ENCODE measurements around the gene MSANTD3. TPM values are rescaled to one million over a fixed set of nuclear protein-coding genes. Genes with fewer than 3 reads are reported as not detected.
"Not testable (repeated sequence)": the region's sequence is repeated elsewhere in the genome, so short reads cannot be mapped to it uniquely, and the experiment has no call there.

MSANTD3 gene
- total and polyA plus RNA-seq, 5 donors = 19.7 to 26.7 (median 20.6) TPM

DNA sequence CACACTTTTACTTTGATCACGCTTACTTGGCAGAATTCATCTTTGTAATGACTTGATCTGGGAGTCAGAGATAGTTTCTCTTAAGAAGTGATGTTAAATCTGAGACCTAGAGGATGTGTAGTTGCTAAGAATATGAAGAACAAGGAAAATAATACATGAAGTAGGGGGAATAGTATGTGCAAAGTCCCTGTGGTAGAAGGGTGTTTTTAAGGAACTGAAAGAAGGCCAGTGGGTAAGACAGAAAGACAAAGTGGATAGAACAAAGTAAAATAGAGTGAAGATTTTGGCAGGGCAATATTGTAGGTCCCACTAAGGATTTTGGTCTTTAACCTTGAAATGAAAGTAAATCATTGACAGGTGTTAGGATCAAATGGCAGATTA lies 17.8 kb upstream of the MSANTD3 start:
- no peaks in the 10 kb centered on the region for H3K9me3 ChIP-seq (ENCODE audit: control insufficient read depth, low read length)
- no peaks in the 10 kb centered on the region for H3K27me3 ChIP-seq (ENCODE audit: control insufficient read depth, insufficient read depth)
- no peaks in the 10 kb centered on the region for H3K4me1 ChIP-seq (ENCODE audit: control insufficient read depth, insufficient read depth, low read length)
- 94% methylated on average over 1 of the region's 1 CpG for WGBS
- intact Hi-C loops (cut with DNase I) = no loop called here
- no peak overlapping the region for H3K4me3 ChIP-seq (ENCODE audit: low read length)
- no peak overlapping the region for H3K27ac ChIP-seq (ENCODE audit: low read length)
- ATAC-seq = no peak
- no peak for DNase-seq

DNA sequence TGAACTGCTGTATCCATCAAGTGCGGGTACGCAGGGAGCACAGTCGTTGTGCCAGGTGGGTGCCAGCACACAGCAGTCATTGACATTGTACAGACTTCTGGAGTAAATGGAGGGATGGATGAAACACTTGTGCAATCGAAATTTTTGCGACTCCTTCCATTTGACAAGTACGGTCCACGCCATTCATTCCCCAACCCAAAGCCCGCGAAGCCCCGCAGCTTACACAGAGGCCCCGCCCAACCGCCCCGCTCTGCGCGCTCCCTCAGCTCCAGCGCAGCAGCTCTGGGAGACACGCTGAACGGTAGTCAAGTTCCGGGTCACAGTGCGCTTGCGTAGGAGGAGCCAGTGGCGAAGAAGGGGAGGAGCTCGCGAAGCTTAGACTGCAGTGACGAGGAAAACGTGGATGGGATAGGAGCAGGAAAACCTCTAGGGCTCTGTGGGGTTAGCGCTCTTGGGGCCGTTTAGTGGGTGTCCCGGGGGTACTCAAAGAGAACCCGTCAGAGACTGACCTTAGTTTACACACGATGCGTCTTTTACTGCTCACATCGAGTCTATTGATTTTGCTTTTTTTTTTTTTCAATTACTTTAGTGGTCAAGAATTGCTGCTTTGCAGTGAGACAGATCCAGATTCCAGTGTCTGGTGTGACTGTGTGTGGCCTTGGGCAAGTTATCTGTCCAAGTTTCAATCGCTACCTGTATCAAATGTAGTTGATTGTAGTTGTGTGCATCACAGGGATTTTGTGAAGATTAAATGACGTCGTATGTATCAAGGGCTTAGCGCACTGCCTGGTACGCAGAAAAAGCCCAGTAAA lies 15.3 kb upstream of the MSANTD3 start:
- no peaks in the 10 kb centered on the region for H3K4me1 ChIP-seq (ENCODE audit: control insufficient read depth, insufficient read depth, low read length)
- no peak overlapping the region for H3K27ac ChIP-seq (ENCODE audit: low read length)
- WGBS = 12% methylated on average over 38 of the region's 38 CpGs
- DNase-seq (peak; percentile 93 to 96 (median 94)), ATAC-seq (peak; percentile 99 to 100)
- H3K9me3 ChIP-seq (ENCODE audit: control insufficient read depth, low read length) = no peaks in the 10 kb centered on the region
- H3K4me3 ChIP-seq (ENCODE audit: low read length) = peak overlapping the region; percentile 44
- no peaks in the 10 kb centered on the region for H3K27me3 ChIP-seq (ENCODE audit: control insufficient read depth, insufficient read depth)
- intact Hi-C loops (cut with DNase I) = loop anchor here in 1 of 4 donors (10.0 kb wide), 1 partner anchor 57 kb away; the partner anchor contains the start of gene TEX10

DNA sequence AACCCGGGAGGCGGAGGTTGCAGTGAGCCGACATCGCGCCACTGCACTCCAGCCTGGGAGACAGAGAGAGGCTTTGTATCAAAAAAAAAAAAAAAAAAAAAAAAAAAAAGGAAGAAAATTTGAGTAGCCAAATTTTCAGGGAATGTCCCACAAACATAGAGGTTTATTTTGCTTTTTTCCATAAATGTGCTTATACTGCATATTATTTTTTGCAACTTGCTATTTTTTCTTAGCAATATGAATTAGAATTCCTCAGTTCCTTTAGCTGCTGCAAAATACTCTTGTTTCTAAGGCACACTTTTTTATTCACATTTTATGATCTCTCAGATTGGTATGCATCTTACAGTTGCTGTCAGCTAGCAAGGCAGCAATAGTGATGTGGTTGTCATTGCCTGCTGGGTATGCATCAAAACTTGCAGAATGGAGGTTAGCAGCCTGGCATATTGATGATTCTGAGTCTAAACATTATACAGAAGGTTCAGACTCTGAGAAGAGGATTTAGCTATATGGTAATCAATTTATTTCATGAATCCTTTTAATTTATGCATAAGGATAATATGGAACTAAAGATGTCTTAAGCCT lies 13.0 kb upstream of the MSANTD3 start:
- DNase-seq (no peak), ATAC-seq (no peak)
- Histone ChIP-seq H3K9me3 (ENCODE audit: control insufficient read depth, low read length) (no peaks in the 10 kb centered on the region), H3K4me3 (ENCODE audit: low read length) (no peak overlapping the region), H3K27ac (ENCODE audit: low read length) (no peak overlapping the region), H3K27me3 (ENCODE audit: control insufficient read depth, insufficient read depth) (no peaks in the 10 kb centered on the region), H3K4me1 (ENCODE audit: control insufficient read depth, insufficient read depth, low read length) (no peaks in the 10 kb centered on the region)
- WGBS = 87% methylated on average over 5 of the region's 5 CpGs
- intact Hi-C loops (cut with DNase I) = loop anchor here in 1 of 4 donors (10.0 kb wide), 1 partner anchor 59 kb away; the partner anchor contains the start of gene TEX10

DNA sequence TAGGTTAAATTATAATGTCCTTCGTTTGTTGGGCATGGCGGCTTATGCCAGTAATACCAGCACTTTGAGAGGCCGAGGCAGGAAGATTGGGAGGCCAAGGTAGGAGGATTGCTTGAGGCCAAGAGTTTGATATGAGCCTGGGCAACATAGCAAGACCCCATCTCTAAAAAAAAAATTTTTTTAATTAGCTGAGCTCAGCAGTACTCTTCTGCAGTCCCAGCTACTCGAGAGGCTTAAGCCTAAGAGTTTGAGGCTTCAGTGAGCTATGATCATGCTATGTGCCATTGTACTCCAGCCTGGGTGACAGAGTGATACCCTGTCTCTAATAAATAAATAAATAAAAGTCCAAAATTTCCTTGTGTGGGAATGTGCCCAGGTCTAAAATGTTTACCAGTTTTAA lies 9.1 kb upstream of the MSANTD3 start:
- H3K27me3 ChIP-seq (ENCODE audit: control insufficient read depth, insufficient read depth) = no peaks in the 10 kb centered on the region
- no peak for DNase-seq
- no peaks in the 10 kb centered on the region for H3K4me1 ChIP-seq (ENCODE audit: control insufficient read depth, insufficient read depth, low read length)
- intact Hi-C loops (cut with DNase I) = loop anchor here in 1 of 4 donors (10.0 kb wide), 1 partner anchor 63 kb away; the partner anchor contains the start of gene TEX10
- H3K4me3 ChIP-seq (ENCODE audit: low read length) = no peak overlapping the region
- H3K27ac ChIP-seq (ENCODE audit: low read length) = no peak overlapping the region
- 87% methylated on average over 4 of the region's 4 CpGs for WGBS
- no peak for ATAC-seq
- H3K9me3 ChIP-seq (ENCODE audit: control insufficient read depth, low read length) = no peaks in the 10 kb centered on the region

DNA sequence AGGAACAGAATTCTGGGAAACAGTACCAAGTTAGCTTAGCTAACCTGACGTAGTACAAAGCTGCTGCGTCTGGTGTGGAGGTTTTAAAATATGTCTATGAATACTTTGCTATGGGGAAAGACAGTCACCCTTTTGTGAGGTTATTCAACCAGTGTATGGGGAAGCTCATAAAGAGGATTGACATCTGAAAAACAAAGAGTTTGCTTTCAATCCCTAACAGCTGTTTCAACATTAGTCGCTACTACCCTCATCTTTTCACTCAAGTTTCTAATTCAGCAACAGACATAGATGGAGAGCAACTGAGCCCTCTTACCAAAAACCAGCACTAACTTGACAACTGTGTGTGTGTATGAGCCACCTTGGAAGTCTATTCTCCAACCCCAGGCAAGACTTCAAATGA lies 7.8 kb upstream of the MSANTD3 start:
- ATAC-seq (no peak), DNase-seq (no peak)
- Histone ChIP-seq H3K9me3 (ENCODE audit: control insufficient read depth, low read length) (no peaks in the 10 kb centered on the region), H3K4me3 (ENCODE audit: low read length) (no peak overlapping the region), H3K27me3 (ENCODE audit: control insufficient read depth, insufficient read depth) (no peaks in the 10 kb centered on the region), H3K27ac (ENCODE audit: low read length) (no peak overlapping the region), H3K4me1 (ENCODE audit: control insufficient read depth, insufficient read depth, low read length) (no peaks in the 10 kb centered on the region)
- WGBS = 83% methylated on average over 3 of the region's 3 CpGs
- intact Hi-C loops (cut with DNase I) = loop anchor here in 1 of 4 donors (10.0 kb wide), 1 partner anchor 64 kb away; the partner anchor contains the start of gene TEX10

DNA sequence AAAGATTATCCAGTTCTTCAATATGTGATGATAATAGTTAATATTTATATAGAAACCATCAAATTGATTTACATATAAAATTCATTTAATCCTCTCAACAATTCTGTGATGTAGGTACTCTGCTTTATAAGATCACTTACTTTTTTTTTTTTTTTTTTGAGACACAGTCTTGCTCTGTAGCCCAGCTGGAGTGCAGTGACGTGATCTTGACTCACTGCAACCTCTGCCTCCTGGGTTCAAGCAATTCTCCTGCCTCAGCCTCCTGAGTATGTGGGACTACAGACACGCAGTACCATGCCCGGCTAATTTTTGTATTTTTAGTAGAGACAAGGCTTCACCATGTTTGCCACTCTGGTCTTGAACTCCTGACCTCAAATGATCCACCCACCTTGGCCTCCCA lies 5.8 kb upstream of the MSANTD3 start:
- H3K27me3 ChIP-seq (ENCODE audit: control insufficient read depth, insufficient read depth); intact Hi-C loops (cut with DNase I); DNase-seq; ATAC-seq; H3K9me3 ChIP-seq (ENCODE audit: control insufficient read depth, low read length); H3K27ac ChIP-seq (ENCODE audit: low read length); H3K4me3 ChIP-seq (ENCODE audit: low read length); H3K4me1 ChIP-seq (ENCODE audit: control insufficient read depth, insufficient read depth, low read length): not testable (repeated sequence)
- 83% methylated on average over 3 of the region's 3 CpGs for WGBS

DNA sequence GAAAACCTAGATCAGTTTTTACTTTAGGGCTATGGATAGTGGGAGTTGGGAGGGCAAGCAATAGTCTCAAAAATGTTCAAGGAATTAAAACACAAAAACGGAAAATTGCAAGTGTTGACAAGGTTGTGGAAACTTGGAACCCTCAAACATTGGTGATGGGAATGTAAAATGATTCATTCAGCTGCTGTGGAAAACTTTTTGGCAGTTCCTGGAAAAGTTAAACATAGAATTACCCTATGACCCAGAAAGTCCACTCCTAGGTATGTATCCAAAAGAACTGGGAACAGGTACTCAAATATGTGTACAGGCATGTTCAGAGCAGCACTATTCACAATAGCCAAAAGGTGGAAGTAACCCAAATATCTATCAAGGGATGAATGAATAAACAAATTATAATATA lies 1.2 kb upstream of the MSANTD3 start:
- WGBS = 37% methylated on average over 1 of the region's 1 CpG
- no peaks in the 10 kb centered on the region for H3K27me3 ChIP-seq (ENCODE audit: control insufficient read depth, insufficient read depth)
- H3K9me3 ChIP-seq (ENCODE audit: control insufficient read depth, low read length) = no peaks in the 10 kb centered on the region
- peaks cover 7% of the 10 kb centered on the region for H3K4me1 ChIP-seq (ENCODE audit: control insufficient read depth, insufficient read depth, low read length)
- DNase-seq = no peak
- intact Hi-C loops (cut with DNase I) = no loop called here
- no peak for ATAC-seq
- no peak overlapping the region for H3K27ac ChIP-seq (ENCODE audit: low read length)
- no peak overlapping the region for H3K4me3 ChIP-seq (ENCODE audit: low read length)

DNA sequence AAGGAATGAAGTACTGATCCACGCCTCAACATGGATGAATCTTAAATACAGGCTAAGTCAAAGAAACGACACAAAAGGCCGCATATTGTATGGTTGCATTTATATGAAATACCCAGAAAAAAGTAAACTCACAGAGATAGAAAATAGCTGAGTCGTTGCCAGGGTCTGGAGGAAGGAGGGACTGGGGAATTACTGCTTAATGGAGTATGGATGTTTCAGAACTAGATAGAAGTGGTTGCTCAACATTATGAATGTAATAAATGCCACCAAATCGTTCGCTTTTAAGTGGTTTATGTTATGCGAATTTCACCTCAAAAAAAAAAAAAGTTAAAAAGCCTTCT lies 784 bp upstream of the MSANTD3 start:
- no peak for DNase-seq
- no peak for ATAC-seq
- peak overlapping the region; percentile 49 for H3K27ac ChIP-seq (ENCODE audit: low read length)
- intact Hi-C loops (cut with DNase I) = no loop called here
- no peaks in the 10 kb centered on the region for H3K9me3 ChIP-seq (ENCODE audit: control insufficient read depth, low read length)
- peak overlapping the region; percentile 100 for H3K4me3 ChIP-seq (ENCODE audit: low read length)
- peaks cover 7% of the 10 kb centered on the region for H3K4me1 ChIP-seq (ENCODE audit: control insufficient read depth, insufficient read depth, low read length)
- WGBS = 37% methylated on average over 7 of the region's 7 CpGs
- no peaks in the 10 kb centered on the region for H3K27me3 ChIP-seq (ENCODE audit: control insufficient read depth, insufficient read depth)

DNA sequence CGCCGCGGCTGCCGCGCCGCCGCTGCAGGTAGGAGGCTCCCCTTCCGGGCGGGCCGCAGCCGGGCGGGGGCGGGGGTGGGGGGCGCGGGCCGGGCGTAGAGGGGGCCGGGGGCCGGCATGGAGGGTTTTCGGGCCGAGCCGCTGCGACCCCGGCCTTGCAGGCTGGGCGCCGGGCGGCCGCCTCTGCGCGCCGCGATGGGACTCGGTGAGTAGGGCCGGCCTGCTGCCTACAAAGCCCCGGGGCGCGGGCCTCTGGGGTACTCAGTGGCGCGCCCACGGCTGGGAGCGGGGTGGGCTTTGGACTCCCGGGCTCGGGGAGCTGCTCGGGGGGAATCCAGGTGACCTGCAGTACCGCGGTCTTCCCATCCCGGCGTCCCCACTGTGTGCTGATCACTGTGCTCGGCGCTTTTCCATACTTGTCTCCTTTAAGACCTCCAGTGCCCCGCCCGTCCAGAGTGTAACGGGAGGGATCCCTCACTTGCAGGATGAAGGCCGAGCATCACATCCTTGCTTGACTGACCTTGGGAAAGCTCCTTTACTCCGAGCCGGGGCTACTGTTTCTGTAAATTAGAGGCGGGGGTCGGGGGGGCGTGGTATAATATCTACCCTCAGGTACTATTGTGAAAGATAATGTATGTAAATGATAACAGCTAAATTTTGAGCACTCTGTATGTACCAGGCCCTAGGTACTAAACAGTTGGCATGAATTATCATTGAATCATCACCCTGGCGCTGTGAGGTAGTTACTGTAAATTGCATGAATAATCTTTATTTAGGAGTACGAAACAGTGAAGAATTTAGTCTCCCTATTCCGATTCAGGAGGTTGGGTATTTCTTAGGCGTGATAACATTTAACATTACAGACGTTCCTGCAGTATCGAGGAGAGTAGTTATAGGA lies 672 bp downstream of the MSANTD3 start:
- Histone ChIP-seq H3K27me3 (ENCODE audit: control insufficient read depth, insufficient read depth) (no peaks in the 10 kb centered on the region), H3K9me3 (ENCODE audit: control insufficient read depth, low read length) (no peaks in the 10 kb centered on the region), H3K27ac (ENCODE audit: low read length) (peak overlapping the region; percentile 80), H3K4me1 (ENCODE audit: control insufficient read depth, insufficient read depth, low read length) (peaks cover 7% of the 10 kb centered on the region), H3K4me3 (ENCODE audit: low read length) (peak overlapping the region; percentile 100)
- ATAC-seq (peak; percentile 55 to 62), DNase-seq (peak; percentile 55 to 75 (median 71))
- whole genome bisulfite sequencing = 5% methylated on average over 65 of the region's 65 CpGs
- intact Hi-C loops (cut with DNase I) = no loop called here

DNA sequence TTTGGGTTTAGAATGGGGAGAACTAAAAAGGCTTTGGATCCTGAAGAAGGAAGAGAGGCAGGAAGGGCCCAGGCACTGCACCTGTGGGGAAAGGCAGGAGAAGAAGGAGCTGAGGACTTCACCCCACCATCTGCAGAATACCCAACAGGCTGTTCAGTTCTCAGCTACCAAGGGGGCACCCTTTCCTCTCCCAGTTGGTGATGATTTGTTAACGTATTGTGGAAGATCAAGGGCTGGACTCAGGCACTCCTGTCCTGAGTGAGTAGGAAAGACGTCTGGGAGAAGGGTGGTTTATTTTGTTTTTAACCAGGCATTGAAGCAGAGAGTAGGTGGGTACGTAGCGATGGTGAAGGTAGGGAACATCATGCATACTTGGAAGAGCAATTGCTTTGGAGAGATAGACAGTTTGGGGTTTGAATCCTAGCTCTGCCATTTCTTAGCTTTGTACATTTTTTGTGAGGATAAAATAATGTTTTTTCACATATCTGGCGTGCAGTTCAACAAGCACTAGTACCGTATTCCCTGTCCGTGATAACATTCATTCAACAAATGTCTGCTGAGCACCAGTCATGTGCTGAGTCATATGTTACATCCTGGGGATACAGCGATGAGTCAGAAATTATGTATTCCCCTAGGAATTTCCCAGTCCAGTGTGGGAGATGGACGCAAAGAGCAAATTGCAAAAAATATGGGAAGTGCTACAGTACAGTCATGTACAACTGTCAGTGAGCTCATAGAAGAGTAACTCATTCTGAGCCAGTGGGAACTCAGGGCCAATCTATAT lies 2.1 kb downstream of the MSANTD3 start:
- Histone ChIP-seq H3K27ac (ENCODE audit: low read length) (peak overlapping the region; percentile 38), H3K4me1 (ENCODE audit: control insufficient read depth, insufficient read depth, low read length) (peaks cover 7% of the 10 kb centered on the region), H3K9me3 (ENCODE audit: control insufficient read depth, low read length) (no peaks in the 10 kb centered on the region), H3K4me3 (ENCODE audit: low read length) (no peak overlapping the region), H3K27me3 (ENCODE audit: control insufficient read depth, insufficient read depth) (no peaks in the 10 kb centered on the region)
- 50% methylated on average over 9 of the region's 9 CpGs for WGBS
- no peak for DNase-seq
- intact Hi-C loops (cut with DNase I) = no loop called here
- peak; percentile 58 to 78 for ATAC-seq
